GM10266 (cell line): ENCODE measurements around the gene SCRT2.

ENCODE experiments used
- DNase-seq: peaks from one replicate; pipeline ENCODE4 v3.0.0; 2012; ENCODE audit errors: extremely low spot score
- CTCF ChIP-seq: IDR thresholded peaks from 2 replicates; pipeline ENCODE4 v1.5.1; 2012; ENCODE audit warnings: mild to moderate bottlenecking, low read depth; ENCODE audit not compliant: control insufficient read depth, insufficient read depth; ENCODE audit errors: missing control alignments

SCRT2 gene

GRCh38 chr20:689947-690346 is 14.3 kb upstream of the SCRT2 start:
- TF ChIP-seq CTCF, result no peak
- DNase-seq, result no peak

- TF ChIP-seq CTCF, result no peak
- DNase-seq, result no peak
Measured at GRCh38 chr20:689348-689747, 13.7 kb upstream of the SCRT2 start.

GRCh38 chr20:688809-689212 is 13.2 kb upstream of the SCRT2 start:
- DNase-seq, result no peak
- no peak for TF ChIP-seq CTCF

- no peak for DNase-seq
- TF ChIP-seq CTCF, result no peak
Measured at GRCh38 chr20:687468-688203, 12.0 kb upstream of the SCRT2 start.

- no peak for DNase-seq
- TF ChIP-seq CTCF, result no peak
Measured at GRCh38 chr20:684676-685319, 9.2 kb upstream of the SCRT2 start.

GRCh38 chr20:682123-682522 is 6.5 kb upstream of the SCRT2 start:
- no peak for DNase-seq
- TF ChIP-seq CTCF, result no peak

- DNase-seq, result no peak
- TF ChIP-seq CTCF, result no peak
Measured at GRCh38 chr20:680638-681187, 5.1 kb upstream of the SCRT2 start.
